ENCODE results near the gene GPR21. TPM values are rescaled to one million over a fixed set of nuclear protein-coding genes. Genes with fewer than 3 reads are reported as not detected.

The GPR21 gene
- total RNA-seq, 4 donors from 2014 or later = 1.0 to 4.7 (median 1.0) TPM; not detected in 1

GRCh38 chr9:123011878-123012528, 21.5 kb upstream of the GPR21 start:
- peaks cover 61% of the 10 kb centered on the region for H3K36me3 ChIP-seq
- H3K9me3 ChIP-seq = no peaks in the 10 kb centered on the region
- no peak for DNase-seq (ENCODE audit: low spot score in 2 of 2)
- no peaks in the 10 kb centered on the region for H3K4me1 ChIP-seq
- no peak overlapping the region for H3K27ac ChIP-seq
- 90% methylated on average over 3 of the region's 3 CpGs for WGBS
- TF ChIP-seq POLR2AphosphoS5 (IDR thresholded peaks at IDR 0.05) = no peak
- no peak for TF ChIP-seq POLR2A (IDR thresholded peaks at IDR 0.05)
- no peak overlapping the region for H3K4me3 ChIP-seq
- no peaks in the 10 kb centered on the region for H3K27me3 ChIP-seq

GRCh38 chr9:123016631-123017030, 16.8 kb upstream of the GPR21 start:
- H3K4me1 ChIP-seq = no peaks in the 10 kb centered on the region
- no peak for TF ChIP-seq POLR2A (IDR thresholded peaks at IDR 0.05)
- TF ChIP-seq POLR2AphosphoS5 (IDR thresholded peaks at IDR 0.05) = no peak
- no peak for TF ChIP-seq EP300 (IDR thresholded peaks at IDR 0.05)
- TF ChIP-seq CTCF (IDR thresholded peaks at IDR 0.05) = no peak
- WGBS = 79% methylated on average over 1 of the region's 1 CpG
- no peaks in the 10 kb centered on the region for H3K27me3 ChIP-seq
- peaks cover 81% of the 10 kb centered on the region for H3K36me3 ChIP-seq
- no peaks in the 10 kb centered on the region for H3K9me3 ChIP-seq
- no peak for DNase-seq (ENCODE audit: low spot score in 2 of 2)
- H3K4me3 ChIP-seq = no peak overlapping the region
- no peak overlapping the region for H3K27ac ChIP-seq

- 67% methylated on average over 2 of the region's 2 CpGs for WGBS
- no peak for TF ChIP-seq EP300 (IDR thresholded peaks at IDR 0.05)
- no peak for TF ChIP-seq POLR2AphosphoS5 (IDR thresholded peaks at IDR 0.05)
- TF ChIP-seq CTCF (IDR thresholded peaks at IDR 0.05) = no peak
- no peak for TF ChIP-seq POLR2A (IDR thresholded peaks at IDR 0.05)
- no peak for DNase-seq (ENCODE audit: low spot score in 2 of 2)
- Histone ChIP-seq H3K4me1 (no peaks in the 10 kb centered on the region), H3K27me3 (no peaks in the 10 kb centered on the region), H3K27ac (no peak overlapping the region), H3K4me3 (no peak overlapping the region), H3K9me3 (no peaks in the 10 kb centered on the region), H3K36me3 (peaks cover 70% of the 10 kb centered on the region)
Measured at GRCh38 chr9:123020796-123021195, 12.7 kb upstream of the GPR21 start.

GRCh38 chr9:123026425-123026824, 7.0 kb upstream of the GPR21 start:
- Histone ChIP-seq H3K36me3 (peaks cover 41% of the 10 kb centered on the region), H3K27ac (no peak overlapping the region)
- 95% methylated on average over 1 of the region's 1 CpG for WGBS

GRCh38 chr9:123027517-123027916, 6.0 kb upstream of the GPR21 start:
- Histone ChIP-seq H3K27me3 (no peaks in the 10 kb centered on the region), H3K4me3 (no peak overlapping the region), H3K27ac (no peak overlapping the region), H3K9me3 (no peaks in the 10 kb centered on the region), H3K36me3 (peaks cover 31% of the 10 kb centered on the region), H3K4me1 (no peaks in the 10 kb centered on the region)
- WGBS = 66% methylated on average over 3 of the region's 3 CpGs
- DNase-seq (ENCODE audit: low spot score in 2 of 2) = no peak
- TF ChIP-seq EP300 (IDR thresholded peaks at IDR 0.05) = no peak
- no peak for TF ChIP-seq CTCF (IDR thresholded peaks at IDR 0.05)
- no peak for TF ChIP-seq POLR2AphosphoS5 (IDR thresholded peaks at IDR 0.05)
- TF ChIP-seq POLR2A (IDR thresholded peaks at IDR 0.05) = no peak

More at GRCh38 chr9:123026425-123026824, 7.0 kb upstream of the GPR21 start:
- H3K4me1 ChIP-seq = no peaks in the 10 kb centered on the region
- H3K4me3 ChIP-seq = no peak overlapping the region
- TF ChIP-seq CTCF (IDR thresholded peaks at IDR 0.05) = no peak
- TF ChIP-seq POLR2A (IDR thresholded peaks at IDR 0.05) = no peak
- no peak for TF ChIP-seq EP300 (IDR thresholded peaks at IDR 0.05)
- TF ChIP-seq POLR2AphosphoS5 (IDR thresholded peaks at IDR 0.05) = no peak
- no peaks in the 10 kb centered on the region for H3K27me3 ChIP-seq
- H3K9me3 ChIP-seq = no peaks in the 10 kb centered on the region
- DNase-seq (ENCODE audit: low spot score in 2 of 2) = no peak

GRCh38 chr9:123028136-123028535, 5.3 kb upstream of the GPR21 start:
- no peaks in the 10 kb centered on the region for H3K27me3 ChIP-seq
- no peaks in the 10 kb centered on the region for H3K9me3 ChIP-seq
- peaks cover 25% of the 10 kb centered on the region for H3K36me3 ChIP-seq
- no peak overlapping the region for H3K4me3 ChIP-seq
- no peaks in the 10 kb centered on the region for H3K4me1 ChIP-seq
- TF ChIP-seq POLR2A (IDR thresholded peaks at IDR 0.05) (no peak), CTCF (IDR thresholded peaks at IDR 0.05) (no peak), EP300 (IDR thresholded peaks at IDR 0.05) (no peak), POLR2AphosphoS5 (IDR thresholded peaks at IDR 0.05) (no peak)
- H3K27ac ChIP-seq = no peak overlapping the region
- no peak for DNase-seq (ENCODE audit: low spot score in 2 of 2)

Measured in suprapubic skin (tissue), 4 donors.